Activated CD4-positive, alpha-beta T cell treated with anti-CD3 and anti-CD28 coated beads for 4 hours (primary cell): ENCODE measurements around the gene BTBD1.

ENCODE experiments used
- DNase-seq, 2 donors: peaks; one replicate each; pipeline ENCODE4 v3.0.0-alpha.2; 2020

BTBD1 gene

GRCh38 chr15:83066734-83067637 is at the start of gene BTBD1:
TSS of gene BTBD1 (minus strand) at chr15:83067252. CDS start at chr15:83067151, 101 bp downstream.
- peak; percentile 77 to 87 for DNase-seq

DNA sequence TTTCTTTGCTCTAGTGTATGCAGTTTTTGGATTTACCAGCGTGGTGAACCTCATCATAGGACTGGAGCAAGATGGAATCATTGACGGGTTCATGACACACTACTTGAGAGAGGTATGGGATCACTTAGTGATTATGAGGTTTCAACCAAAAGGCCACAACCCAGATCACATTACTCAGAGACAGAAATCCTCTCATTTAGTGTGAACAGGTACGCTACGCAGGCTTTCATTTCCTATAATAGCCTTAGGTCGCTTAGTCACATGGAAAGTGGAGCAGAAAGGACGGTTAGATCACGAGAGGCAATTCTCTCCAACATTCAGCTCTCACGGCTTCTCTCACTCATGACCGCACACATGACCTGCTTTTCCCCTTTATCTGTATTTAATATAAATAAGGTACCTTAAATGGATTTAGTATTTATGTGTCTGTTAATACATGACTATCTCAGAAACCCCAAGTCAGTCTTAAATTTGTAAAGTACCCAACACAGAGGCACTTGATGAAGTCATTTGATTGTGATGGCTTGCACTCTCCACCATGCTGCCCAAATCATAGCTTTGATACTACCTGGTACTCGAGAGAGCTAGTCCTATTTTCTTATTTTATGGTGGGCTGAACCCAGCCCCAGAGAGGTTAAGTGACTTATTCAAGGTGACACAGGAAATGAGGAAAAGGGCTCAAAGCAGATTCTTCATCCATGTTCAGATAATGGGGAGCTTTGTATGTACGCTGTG is 48.9 kb upstream of the BTBD1 start:
- DNase-seq: no peak

GRCh38 chr15:83115410-83115809 is 48.4 kb upstream of the BTBD1 start:
- no peak for DNase-seq

- DNase-seq: no peak
These were observed 47.8 kb upstream of the BTBD1 start for GRCh38 chr15:83114856-83115255.

DNA sequence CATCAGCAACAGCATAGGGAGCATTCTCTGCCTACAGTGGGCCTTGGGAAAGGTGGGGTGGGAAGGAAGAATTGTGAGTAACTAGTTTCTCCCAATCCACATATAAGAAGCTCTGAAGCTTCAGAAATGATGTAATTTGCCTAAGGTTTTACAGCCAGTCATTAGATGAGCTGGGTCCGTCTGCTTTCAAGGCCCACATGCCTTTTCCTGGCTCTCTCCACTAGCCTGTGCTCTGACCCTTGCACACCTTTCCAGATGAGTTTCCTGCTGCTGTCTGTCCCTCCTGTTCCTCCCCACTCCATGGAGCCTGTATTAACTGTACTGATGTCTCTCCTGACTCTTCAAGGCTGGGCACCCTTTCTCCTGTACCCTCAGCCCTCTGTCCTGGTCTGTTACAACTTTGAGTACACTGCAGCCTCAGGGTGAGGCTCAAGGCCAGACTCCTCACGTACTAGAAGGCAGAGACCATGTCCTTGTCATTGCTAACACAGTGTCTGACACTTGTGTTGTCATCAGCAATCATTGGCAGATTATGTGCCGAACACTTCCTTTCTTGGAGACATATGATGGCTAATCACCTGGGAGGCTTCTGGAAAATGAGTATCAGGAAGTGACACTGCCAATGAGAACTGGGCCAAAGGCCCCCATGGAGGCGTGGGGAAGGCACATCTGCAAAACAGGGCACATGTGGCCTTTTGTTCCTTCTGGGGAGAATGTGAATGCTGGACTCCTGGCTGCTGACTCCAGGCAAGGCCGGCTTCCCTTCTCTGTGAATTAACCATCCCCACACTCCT is 47.0 kb upstream of the BTBD1 start:
- DNase-seq: no peak

DNA sequence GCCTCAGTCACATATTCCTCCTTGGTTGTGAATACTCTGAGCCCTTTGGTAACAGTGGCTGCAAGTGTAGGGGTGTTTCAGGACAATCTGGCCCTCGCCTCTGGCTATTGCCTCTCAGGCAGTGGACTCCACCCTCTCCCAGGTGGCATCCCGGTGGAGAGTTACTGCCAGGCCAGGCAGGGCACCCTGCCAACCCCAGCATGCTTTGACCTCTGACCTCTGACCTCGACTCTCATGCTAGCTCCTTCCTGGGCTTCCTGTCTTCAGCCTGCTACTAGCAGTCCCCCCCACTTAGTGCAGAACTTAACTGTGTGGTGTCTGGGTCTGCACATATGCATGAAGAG is 45.9 kb upstream of the BTBD1 start:
- DNase-seq: no peak

DNA sequence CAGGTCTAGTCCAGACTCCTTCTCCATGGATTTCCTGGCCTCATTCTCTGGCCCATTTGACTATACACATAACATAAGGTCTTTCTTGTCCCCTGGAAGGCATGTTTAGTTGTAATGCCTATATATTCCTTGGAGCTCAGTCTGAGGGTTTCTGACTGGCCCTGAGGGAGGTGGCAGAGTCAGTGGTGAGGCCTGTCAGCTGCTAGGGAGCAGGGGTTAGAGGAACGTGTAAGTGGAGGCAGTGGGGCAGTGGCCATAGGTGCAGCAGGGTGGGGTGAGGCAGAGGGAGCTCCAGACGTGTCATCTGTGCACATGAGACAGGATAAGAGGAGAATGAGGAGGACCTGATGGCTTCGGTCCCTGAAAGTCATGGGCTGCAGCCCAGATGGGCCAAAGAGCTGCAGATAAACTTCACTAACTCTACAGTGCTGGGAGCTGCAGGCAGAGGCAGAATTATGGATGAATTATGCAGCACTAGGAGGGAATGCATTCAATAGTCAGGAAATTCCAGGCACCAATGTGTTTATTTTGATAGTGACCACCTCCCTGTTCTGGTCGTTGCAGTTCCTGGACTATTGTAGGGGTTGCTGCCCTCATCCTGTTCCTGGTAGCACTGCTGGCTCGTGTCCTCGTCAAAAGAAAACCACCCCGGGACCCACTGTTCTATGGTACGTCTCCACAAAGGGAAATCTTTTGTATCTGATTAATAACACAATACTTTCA is 45.3 kb upstream of the BTBD1 start:
- no peak for DNase-seq

- DNase-seq: no peak
These were observed 44.1 kb upstream of the BTBD1 start for GRCh38 chr15:83111149-83111548.

- DNase-seq: no peak
These were observed 43.3 kb upstream of the BTBD1 start for GRCh38 chr15:83110381-83110780.

- no peak for DNase-seq
These were observed 42.5 kb upstream of the BTBD1 start for GRCh38 chr15:83109532-83109931.

DNA sequence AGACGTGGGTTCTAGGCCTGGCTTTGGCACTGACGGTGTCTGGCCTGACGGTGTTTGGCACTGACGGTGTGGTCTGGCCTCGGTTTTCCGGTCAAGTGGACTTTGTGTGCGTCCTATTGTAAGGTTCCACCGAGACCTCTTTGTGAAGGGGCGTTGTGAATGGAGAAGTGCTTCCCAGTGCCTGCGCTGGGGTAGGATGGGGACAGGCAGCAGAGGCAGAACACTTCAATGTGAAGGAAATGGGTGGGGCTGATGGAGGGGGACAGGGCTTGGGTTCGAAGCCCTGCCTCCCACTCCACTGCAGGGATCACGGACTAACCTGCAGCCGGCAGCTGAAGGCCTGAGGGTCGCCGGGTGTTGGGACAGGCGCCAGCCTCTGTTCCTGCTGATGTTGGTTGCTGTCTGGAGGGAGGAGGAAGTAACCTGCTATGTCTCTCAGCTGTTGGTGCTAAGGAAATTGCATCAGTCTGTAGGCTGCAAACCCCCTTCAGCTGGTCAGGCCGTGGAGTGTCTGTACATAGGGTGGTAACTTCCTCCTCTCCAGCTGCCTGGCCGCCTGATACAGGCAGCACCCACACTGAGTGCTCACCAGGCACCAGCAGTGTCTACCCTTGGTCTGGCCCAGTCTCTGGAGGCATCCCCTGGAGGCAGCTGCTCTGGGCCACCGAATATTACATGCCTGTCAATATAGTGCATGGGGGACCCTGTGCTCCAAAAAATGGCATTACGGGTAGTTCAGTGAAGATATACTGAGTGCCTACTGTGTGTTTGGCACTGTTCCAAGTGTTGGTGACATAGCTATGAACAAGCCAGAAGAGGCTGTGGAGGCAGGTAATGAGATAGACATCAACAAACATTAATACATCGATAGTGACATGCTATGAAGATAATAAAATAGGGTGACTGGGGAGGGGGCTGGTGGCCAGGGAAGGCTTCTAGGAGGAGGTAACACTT is 41.5 kb upstream of the BTBD1 start:
- DNase-seq: peak in 1 of 2 donors; percentile 4

DNA sequence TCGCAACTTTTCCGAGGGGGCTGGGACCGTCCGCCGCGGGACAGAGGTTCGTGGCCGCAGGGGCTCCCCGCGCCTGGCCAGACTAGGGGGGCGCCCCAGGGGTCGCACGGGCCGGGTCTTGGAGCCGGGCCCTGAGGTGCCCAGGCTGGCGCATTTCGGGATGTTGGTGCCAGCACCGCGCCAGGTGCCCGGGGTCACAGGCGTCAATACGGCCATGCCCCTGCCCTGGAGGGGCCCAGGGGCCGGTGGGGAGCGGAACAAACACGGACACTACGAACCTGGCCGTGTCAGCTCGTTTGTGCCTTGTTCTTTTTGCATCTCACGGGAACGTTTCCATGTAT is 40.8 kb upstream of the BTBD1 start:
- DNase-seq: no peak

DNA sequence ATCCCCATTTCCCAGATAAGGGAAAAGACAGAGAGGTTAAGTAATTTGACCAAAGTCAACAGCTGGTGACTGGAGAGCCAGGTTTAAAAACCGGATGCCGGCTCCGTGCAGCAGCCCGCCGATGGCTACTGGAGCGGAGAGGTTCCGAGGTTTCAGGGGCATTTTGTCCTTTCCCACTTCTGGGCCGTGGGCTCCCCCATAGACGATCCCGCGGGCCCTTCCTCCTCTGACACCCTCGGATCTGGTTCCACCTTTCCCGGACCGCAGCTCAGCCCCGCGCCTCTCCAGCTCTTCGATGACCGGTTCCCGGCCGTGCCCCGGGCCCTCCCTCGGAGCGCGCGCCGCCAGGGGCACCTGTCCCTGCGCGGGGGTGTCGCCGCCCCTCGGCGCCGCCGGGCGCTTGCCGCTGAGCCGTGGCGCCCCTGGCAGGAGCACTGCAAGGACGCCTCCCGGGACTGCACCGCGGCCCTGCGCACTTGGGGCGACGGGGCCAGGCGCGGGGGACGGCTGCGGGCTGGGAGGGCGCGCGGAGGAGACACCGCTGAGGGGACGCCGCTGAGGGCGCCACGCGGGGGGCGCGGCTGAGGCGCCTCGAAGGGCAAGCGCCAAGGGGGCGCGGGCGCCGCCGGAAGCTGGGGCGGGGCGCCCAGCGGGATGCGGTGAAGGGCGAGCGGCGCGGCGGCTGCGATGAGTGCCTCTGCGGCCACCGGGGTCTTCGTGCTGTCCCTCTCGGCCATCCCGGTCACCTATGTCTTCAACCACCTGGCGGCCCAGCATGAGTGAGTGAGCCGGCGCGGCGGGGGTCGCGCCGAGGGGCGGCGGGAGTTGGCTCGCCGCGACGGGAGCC is 40.2 kb upstream of the BTBD1 start, which contains the start of gene TM6SF1:
TM6SF1 (plus strand) TSS at position 652 of the 847 bp plus-strand sequence; CDS start at position 688, 36 bp downstream.
- DNase-seq: no peak

DNA sequence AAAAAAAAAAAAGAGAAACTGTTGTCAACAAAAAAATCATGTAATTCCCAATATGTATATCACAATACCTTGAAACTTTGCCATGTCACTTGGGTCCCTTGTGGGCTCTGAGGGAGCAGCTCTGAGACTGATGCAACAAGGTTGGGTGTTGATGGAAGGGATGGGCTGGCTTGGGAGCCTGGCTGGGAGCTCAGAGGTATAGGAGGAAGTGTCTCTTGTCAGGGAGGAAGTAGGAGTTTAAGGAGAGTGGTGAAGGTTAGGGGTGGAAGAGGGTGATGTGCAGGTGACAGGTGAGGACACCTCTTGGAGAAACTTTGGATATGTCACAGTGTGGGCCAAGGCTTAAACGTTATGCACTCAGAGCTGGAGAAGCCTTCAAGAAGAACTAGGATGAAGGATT is 38.4 kb upstream of the BTBD1 start:
- DNase-seq: no peak

- DNase-seq: no peak
These were observed 37.1 kb upstream of the BTBD1 start for GRCh38 chr15:83104141-83104540.

DNA sequence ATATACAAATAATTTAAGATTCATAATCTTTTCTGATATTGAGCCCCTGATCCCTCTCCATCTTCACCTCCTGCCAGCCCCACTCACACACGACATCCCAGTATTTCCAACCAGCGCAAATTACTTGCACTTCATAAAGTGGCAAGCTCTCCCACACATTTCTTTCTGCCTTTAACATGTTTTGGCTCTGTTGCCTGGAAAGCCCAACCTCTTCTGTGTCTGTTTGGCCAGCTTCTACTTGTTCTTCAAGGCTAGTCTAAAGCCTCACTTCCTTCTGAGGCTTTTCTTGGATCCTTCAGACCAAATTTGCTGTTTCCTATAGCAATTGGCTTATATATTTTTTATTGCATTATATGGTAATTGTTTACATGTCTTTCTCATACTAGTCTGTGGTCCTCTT is 35.3 kb upstream of the BTBD1 start:
- no peak for DNase-seq

DNA sequence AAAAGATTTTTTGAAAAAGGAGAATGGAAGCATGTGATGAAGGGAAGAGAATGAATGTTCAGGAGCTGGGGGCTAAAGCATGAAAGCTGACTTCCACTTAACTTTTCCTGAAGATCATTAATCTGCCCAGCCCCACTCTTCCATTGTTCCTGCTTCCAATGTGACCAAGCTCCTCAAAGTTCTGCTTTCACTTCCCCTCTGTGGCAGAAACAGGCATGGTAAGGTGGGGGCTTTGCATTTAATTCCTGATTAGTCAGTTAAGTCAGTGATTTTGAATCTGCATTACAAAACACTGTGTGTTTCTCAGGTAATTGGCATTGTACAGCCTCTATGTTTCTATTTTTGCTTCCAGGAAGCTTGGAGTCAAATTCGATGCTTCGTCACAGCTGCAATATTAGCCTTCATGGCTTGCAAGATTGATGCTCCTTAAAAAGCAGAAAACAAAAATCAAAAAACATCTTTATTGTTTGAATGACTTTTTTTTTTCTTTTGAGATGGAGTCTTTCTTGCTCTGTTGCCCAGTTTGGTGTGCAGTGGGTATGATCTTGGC is 33.1 kb upstream of the BTBD1 start:
- DNase-seq: no peak

- DNase-seq: no peak
These were observed 32.2 kb upstream of the BTBD1 start for GRCh38 chr15:83099290-83099689.

DNA sequence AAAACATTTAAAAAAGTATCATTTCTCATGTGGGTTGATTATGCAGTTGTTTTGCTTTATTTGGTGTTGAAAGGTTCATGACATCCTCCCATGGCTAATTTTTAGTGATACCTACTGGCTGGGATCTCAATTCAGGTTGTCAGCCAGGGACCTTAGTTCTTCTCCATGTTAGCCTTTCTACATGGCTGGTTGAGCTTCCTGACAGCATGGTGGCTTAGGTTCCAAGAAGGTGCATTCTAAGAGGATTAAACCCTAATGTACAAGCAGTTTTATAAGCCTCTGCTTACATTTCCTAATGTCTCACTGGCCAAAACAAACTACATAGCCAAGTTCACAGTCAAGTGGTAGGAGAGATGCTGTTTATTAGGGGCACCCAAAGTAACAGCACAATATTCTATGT is 31.0 kb upstream of the BTBD1 start:
- DNase-seq: no peak

- no peak for DNase-seq
These were observed 27.5 kb upstream of the BTBD1 start for GRCh38 chr15:83094583-83094982.
